Neuronal stem cell (in vitro differentiated cells): ENCODE measurements around the gene ZNF385C.

ENCODE experiments used
- DNase-seq: peaks from one replicate; pipeline ENCODE4 v3.0.0-alpha.2; 2013; ENCODE audit warnings: low spot score
- H2AFZ ChIP-seq: one replicate; pipeline ENCODE4 v1.6.1; 2013; ENCODE audit warnings: mild to moderate bottlenecking, low read length, inconsistent platforms
- H2AK5ac ChIP-seq: 2 replicates; pipeline ENCODE4 v1.6.1; 2013; ENCODE audit warnings: low read depth, mild to moderate bottlenecking, inconsistent platforms, low read length, moderate library complexity, mixed read lengths
- H2BK120ac ChIP-seq: 2 replicates; pipeline ENCODE4 v1.6.1; 2013; ENCODE audit warnings: low read depth, mild to moderate bottlenecking, inconsistent platforms, low read length, moderate library complexity, mixed read lengths
- H2BK12ac ChIP-seq: one replicate; pipeline ENCODE4 v1.6.1; 2013; ENCODE audit warnings: low read length, inconsistent platforms
- H2BK15ac ChIP-seq: 2 replicates; pipeline ENCODE4 v1.6.1; 2013; ENCODE audit warnings: mild to moderate bottlenecking, low read length, inconsistent platforms, mixed read lengths
- H2BK5ac ChIP-seq: one replicate; pipeline ENCODE4 v1.6.1; 2013; ENCODE audit warnings: inconsistent platforms, mild to moderate bottlenecking, low read length, moderate library complexity
- H3K14ac ChIP-seq: one replicate; pipeline ENCODE4 v1.6.1; 2013; ENCODE audit warnings: low read length, inconsistent platforms
- H3K18ac ChIP-seq: 2 replicates; pipeline ENCODE4 v1.6.1; 2013; ENCODE audit warnings: low read length, inconsistent platforms
- H3K23ac ChIP-seq: 2 replicates; pipeline ENCODE4 v1.6.1; 2013; ENCODE audit warnings: low read depth, mild to moderate bottlenecking, mixed read lengths, low read length, inconsistent platforms; ENCODE audit not compliant: poor library complexity
- H3K27ac ChIP-seq: replicated peaks from 3 replicates; pipeline ENCODE4 v1.5.1; 2013; ENCODE audit warnings: low read length, inconsistent platforms
- H3K27me3 ChIP-seq, 3 experiments: 2 replicates each; pipeline ENCODE4 v1.6.1; 2013; ENCODE audit warnings: low read length in 3 of 3, mild to moderate bottlenecking in 2 of 3, inconsistent platforms in 1 of 3, low read depth in 1 of 3, mixed read lengths in 1 of 3, moderate library complexity in 1 of 3; ENCODE audit not compliant: control insufficient read depth in 3 of 3, insufficient read depth in 3 of 3
- H3K36me3 ChIP-seq, 2 donors: replicated peaks in 1 of 2; 2 replicates each; pipeline ENCODE4 v1.6.1; 2013; ENCODE audit warnings: low read length in 2 of 2; ENCODE audit not compliant: control insufficient read depth in 2 of 2, insufficient read depth in 2 of 2
- H3K4ac ChIP-seq: 2 replicates; pipeline ENCODE4 v1.6.1; 2013; ENCODE audit warnings: inconsistent platforms, mild to moderate bottlenecking, low read length, moderate library complexity
- H3K4me1 ChIP-seq, 2 donors: 1 replicate in 1 of 2; 2 replicates in 1 of 2; pipeline ENCODE4 v1.6.1; 2013; ENCODE audit warnings: low read length in 2 of 2, low read depth in 1 of 2; ENCODE audit not compliant: control insufficient read depth in 2 of 2, insufficient read depth in 1 of 2
- H3K4me2 ChIP-seq: one replicate; pipeline ENCODE4 v1.6.1; 2013; ENCODE audit warnings: mild to moderate bottlenecking, low read length, inconsistent platforms; ENCODE audit not compliant: insufficient read depth, poor library complexity, severe bottlenecking
- H3K4me3 ChIP-seq, 2 donors: 2 replicates each; pipeline ENCODE4 v1.5.1; 2013; ENCODE audit warnings: low read length in 2 of 2, mild to moderate bottlenecking in 2 of 2, inconsistent platforms in 1 of 2, moderate library complexity in 1 of 2
- H3K79me1 ChIP-seq: one replicate; pipeline ENCODE4 v1.6.1; 2013; ENCODE audit warnings: low read depth, mild to moderate bottlenecking, inconsistent platforms, low read length, moderate library complexity
- H3K9ac ChIP-seq: one replicate; pipeline ENCODE4 v1.6.1; 2013; ENCODE audit warnings: mild to moderate bottlenecking, low read depth, low read length, inconsistent platforms; ENCODE audit not compliant: poor library complexity
- H3K9me3 ChIP-seq, 2 donors: replicated peaks in 1 of 2; 2 replicates each; pipeline versions ENCODE3 to v1.6.1; 2013; ENCODE audit warnings: low read length in 2 of 2, mild to moderate bottlenecking in 2 of 2, inconsistent platforms in 1 of 2, low read depth in 1 of 2, mixed read lengths in 1 of 2, moderate library complexity in 1 of 2; ENCODE audit not compliant: control insufficient read depth in 2 of 2, insufficient read depth in 1 of 2
- H4K8ac ChIP-seq: one replicate; pipeline ENCODE4 v1.6.1; 2013; ENCODE audit warnings: low read depth, mild to moderate bottlenecking, inconsistent platforms, low read length, moderate library complexity
- H4K91ac ChIP-seq: one replicate; pipeline ENCODE4 v1.6.1; 2013; ENCODE audit warnings: low read length, low read depth, mild to moderate bottlenecking, inconsistent platforms; ENCODE audit not compliant: poor library complexity
- WGBS, 2 donors: extraction: QIAGEN DNeasy Blood & Tissue Kit; methylation state at CpG; one replicate each; pipeline ENCODE4 v1.1.7; 2013; ENCODE audit warnings: missing lambda C conversion rate in 2 of 2, mixed read lengths in 1 of 2; ENCODE audit not compliant: insufficient read length in 2 of 2, insufficient replicate concordance in 1 of 2; ENCODE audit errors: extremely low coverage in 2 of 2; 5-methylcytosine and 5-hydroxymethylcytosine counted together

The ZNF385C gene

GRCh38 chr17:42042598-42043319 is 55.5 kb downstream of the ZNF385C start:
- H3K4me1 ChIP-seq = peaks cover 0 to 2% of the 10 kb centered on the region in 2 donors
- no peak overlapping the region for H3K27ac ChIP-seq
- no peak overlapping the region for H3K18ac ChIP-seq
- H3K27me3 ChIP-seq = no peaks in the 10 kb centered on the region
- no peaks in the 10 kb centered on the region for H3K9me3 ChIP-seq
- no peak overlapping the region for H3K9ac ChIP-seq
- H3K23ac ChIP-seq = no peak overlapping the region
- H2BK5ac ChIP-seq = no peak overlapping the region
- H2BK12ac ChIP-seq = no peak overlapping the region
- no peak overlapping the region for H2AFZ ChIP-seq
- H2BK15ac ChIP-seq = no peak overlapping the region
- no peak overlapping the region for H4K91ac ChIP-seq
- no peak overlapping the region for H4K8ac ChIP-seq
- H3K4me3 ChIP-seq = peak overlapping the region in 1 of 2 donors; percentile 38
- H3K79me1 ChIP-seq = no peaks in the 10 kb centered on the region
- WGBS, 2 donors = no CpG with 5 or more reads among the region's 20 CpGs
- H2BK120ac ChIP-seq = no peak overlapping the region
- H3K14ac ChIP-seq = no peak overlapping the region
- peaks cover 0 to 2% of the 10 kb centered on the region in 2 donors for H3K36me3 ChIP-seq
- no peak overlapping the region for H3K4me2 ChIP-seq
- no peak for DNase-seq
- H3K4ac ChIP-seq = no peak overlapping the region
- no peak overlapping the region for H2AK5ac ChIP-seq

GRCh38 chr17:42041619-42042018 is 56.7 kb downstream of the ZNF385C start:
- Histone ChIP-seq H3K4me3 (no peak overlapping the region), H2BK5ac (no peak overlapping the region), H4K8ac (no peak overlapping the region), H3K4me2 (no peak overlapping the region), H3K18ac (no peak overlapping the region), H2BK12ac (no peak overlapping the region), H4K91ac (no peak overlapping the region), H2AK5ac (no peak overlapping the region), H2BK15ac (no peak overlapping the region), H3K4me1 (peaks cover 6 to 13% of the 10 kb centered on the region in 2 donors), H3K79me1 (no peaks in the 10 kb centered on the region), H3K27me3 (no peaks in the 10 kb centered on the region), H2AFZ (no peak overlapping the region), H3K9me3 (no peaks in the 10 kb centered on the region), H3K36me3 (peaks cover 0 to 2% of the 10 kb centered on the region in 2 donors), H3K4ac (no peak overlapping the region), H3K27ac (no peak overlapping the region), H3K14ac (no peak overlapping the region), H3K9ac (no peak overlapping the region), H3K23ac (no peak overlapping the region), H2BK120ac (no peak overlapping the region)
- no peak for DNase-seq

- Histone ChIP-seq H3K9me3 (no peaks in the 10 kb centered on the region), H3K27ac (no peak overlapping the region), H2BK12ac (peak overlapping the region; percentile 54), H3K4ac (no peak overlapping the region), H3K18ac (no peak overlapping the region), H2BK15ac (no peak overlapping the region), H3K4me3 (no peak overlapping the region), H4K8ac (peak overlapping the region; percentile 17), H3K23ac (no peak overlapping the region), H3K4me1 (peaks cover 6 to 15% of the 10 kb centered on the region in 2 donors), H3K27me3 (no peaks in the 10 kb centered on the region), H3K36me3 (peaks cover 0 to 2% of the 10 kb centered on the region in 2 donors), H4K91ac (no peak overlapping the region), H3K9ac (no peak overlapping the region), H3K79me1 (no peaks in the 10 kb centered on the region), H2BK120ac (no peak overlapping the region), H2AFZ (no peak overlapping the region), H3K4me2 (no peak overlapping the region), H2AK5ac (no peak overlapping the region), H3K14ac (no peak overlapping the region), H2BK5ac (no peak overlapping the region)
- DNase-seq = no peak
- no CpG with 5 or more reads among the region's 10 CpGs for WGBS, 2 donors
These were observed 57.5 kb downstream of the ZNF385C start for GRCh38 chr17:42040818-42041217.

GRCh38 chr17:42039794-42040763 is 58.2 kb downstream of the ZNF385C start:
- peak overlapping the region; percentile 64 for H3K18ac ChIP-seq
- H3K23ac ChIP-seq = no peak overlapping the region
- DNase-seq = no peak
- no peaks in the 10 kb centered on the region for H3K9me3 ChIP-seq
- H3K4me2 ChIP-seq = no peak overlapping the region
- H2BK15ac ChIP-seq = no peak overlapping the region
- no peak overlapping the region for H3K27ac ChIP-seq
- H3K27me3 ChIP-seq = no peaks in the 10 kb centered on the region
- H2AFZ ChIP-seq = no peak overlapping the region
- H2AK5ac ChIP-seq = no peak overlapping the region
- H4K91ac ChIP-seq = no peak overlapping the region
- H3K4me1 ChIP-seq = peaks cover 6 to 15% of the 10 kb centered on the region in 2 donors
- peak overlapping the region; percentile 17 for H4K8ac ChIP-seq
- no peaks in the 10 kb centered on the region for H3K79me1 ChIP-seq
- H2BK5ac ChIP-seq = no peak overlapping the region
- H2BK12ac ChIP-seq = no peak overlapping the region
- H3K14ac ChIP-seq = no peak overlapping the region
- no peak overlapping the region for H3K4me3 ChIP-seq
- WGBS, 2 donors = no CpG with 5 or more reads among the region's 77 CpGs
- H3K4ac ChIP-seq = no peak overlapping the region
- peaks cover 0 to 2% of the 10 kb centered on the region in 2 donors for H3K36me3 ChIP-seq
- no peak overlapping the region for H3K9ac ChIP-seq
- H2BK120ac ChIP-seq = no peak overlapping the region
